ENCODE results near the gene RNF212.
"Not testable (repeated sequence)": the region's sequence is repeated elsewhere in the genome, so short reads cannot be mapped to it uniquely, and the experiment has no call there.

The RNF212 gene

GRCh38 chr4:1133033-1133432 lies 19.7 kb upstream of the RNF212 start:
- TF ChIP-seq CTCF (conservative IDR thresholded peaks at IDR 0.05; ENCODE audit: low read length), result no peak
- H3K4me3 ChIP-seq (ENCODE audit: low read length), result no peak overlapping the region
- no peak for DNase-seq (ENCODE audit: low read depth)

- TF ChIP-seq CTCF (conservative IDR thresholded peaks at IDR 0.05; ENCODE audit: low read length), result peak; percentile 100
- H3K4me3 ChIP-seq (ENCODE audit: low read length), result no peak overlapping the region
- DNase-seq (ENCODE audit: low read depth), result peak; percentile 73
Measured at GRCh38 chr4:1130316-1131186, 17.2 kb upstream of the RNF212 start.

GRCh38 chr4:1126506-1126905 lies 13.1 kb upstream of the RNF212 start:
- H3K4me3 ChIP-seq (ENCODE audit: low read length), result no peak overlapping the region
- DNase-seq (ENCODE audit: low read depth), result peak; percentile 46
- peak; percentile 18 for TF ChIP-seq CTCF (conservative IDR thresholded peaks at IDR 0.05; ENCODE audit: low read length)

- DNase-seq (ENCODE audit: low read depth); H3K4me3 ChIP-seq (ENCODE audit: low read length): not testable (repeated sequence)
Measured at GRCh38 chr4:1125466-1125865, 12.1 kb upstream of the RNF212 start.

- DNase-seq (ENCODE audit: low read depth), result no peak
- H3K4me3 ChIP-seq (ENCODE audit: low read length), result no peak overlapping the region
- no peak for TF ChIP-seq CTCF (conservative IDR thresholded peaks at IDR 0.05; ENCODE audit: low read length)
Measured at GRCh38 chr4:1124818-1125217, 11.5 kb upstream of the RNF212 start.

GRCh38 chr4:1122505-1122904 lies 9.1 kb upstream of the RNF212 start:
- DNase-seq (ENCODE audit: low read depth), result no peak
- no peak for TF ChIP-seq CTCF (conservative IDR thresholded peaks at IDR 0.05; ENCODE audit: low read length)
- no peak overlapping the region for H3K4me3 ChIP-seq (ENCODE audit: low read length)

GRCh38 chr4:1116838-1117237 lies 3.5 kb upstream of the RNF212 start:
- no peak overlapping the region for H3K4me3 ChIP-seq (ENCODE audit: low read length)
- TF ChIP-seq CTCF (conservative IDR thresholded peaks at IDR 0.05; ENCODE audit: low read length), result peak; percentile 8; the same call in 1 of the 2 replicates
- peak; percentile 7 for DNase-seq (ENCODE audit: low read depth)
